Mesodermal cell (in vitro differentiated cells): ENCODE measurements around the gene ITIH3.

Experiments
- H3K27ac ChIP-seq: 2 replicates; pipeline ENCODE4 v1.7.0; 2013; ENCODE audit warnings: mild to moderate bottlenecking, low read depth, low read length, moderate library complexity; ENCODE audit not compliant: severe bottlenecking
- H3K36me3 ChIP-seq: 2 replicates; pipeline ENCODE4 v1.7.1; 2013; ENCODE audit warnings: mild to moderate bottlenecking, low read length, moderate library complexity; ENCODE audit not compliant: control insufficient read depth, insufficient read depth
- H3K4me1 ChIP-seq: one replicate; pipeline ENCODE4 v1.7.1; 2013; ENCODE audit warnings: mild to moderate bottlenecking, low read length; ENCODE audit not compliant: insufficient read depth, control insufficient read depth, poor library complexity, severe bottlenecking
- H3K4me3 ChIP-seq: 2 replicates; pipeline ENCODE4 v1.7.0; 2013; ENCODE audit warnings: low read length, control low read depth, mild to moderate bottlenecking; ENCODE audit not compliant: insufficient read depth, poor library complexity, severe bottlenecking; ENCODE audit errors: extremely low read depth
- H3K9me3 ChIP-seq: 2 replicates; pipeline ENCODE4 v1.7.1; 2013; ENCODE audit warnings: mild to moderate bottlenecking, low read length, moderate library complexity; ENCODE audit not compliant: control insufficient read depth
- WGBS, 2 experiments: methylation state at CpG; one replicate each; pipeline ENCODE4 v1.1.5; 2013; ENCODE audit warnings: missing lambda C conversion rate in 2 of 2; ENCODE audit not compliant: insufficient coverage in 2 of 2; 5-methylcytosine and 5-hydroxymethylcytosine counted together

The ITIH3 gene

GRCh38 chr3:52790337-52790736, 4.3 kb upstream of the ITIH3 start:
- H3K4me3 ChIP-seq: no peak overlapping the region

GRCh38 chr3:52790741-52791140, 3.9 kb upstream of the ITIH3 start:
- Histone ChIP-seq H3K36me3 (no peaks in the 10 kb centered on the region), H3K9me3 (no peaks in the 10 kb centered on the region), H3K4me3 (no peak overlapping the region), H3K4me1 (no peaks in the 10 kb centered on the region), H3K27ac (no peak overlapping the region)
- WGBS, 2 experiments: 91 to 94% methylated on average over 9 to 13 of the region's 13 CpGs

More at GRCh38 chr3:52790337-52790736, 4.3 kb upstream of the ITIH3 start:
- Histone ChIP-seq H3K27ac (no peak overlapping the region), H3K9me3 (no peaks in the 10 kb centered on the region), H3K4me1 (no peaks in the 10 kb centered on the region), H3K36me3 (no peaks in the 10 kb centered on the region)
- WGBS, 2 experiments: 82 to 93% methylated on average over 7 of the region's 7 CpGs

- Histone ChIP-seq H3K4me3 (no peak overlapping the region), H3K9me3 (no peaks in the 10 kb centered on the region), H3K36me3 (no peaks in the 10 kb centered on the region), H3K27ac (no peak overlapping the region), H3K4me1 (no peaks in the 10 kb centered on the region)
- WGBS, 2 experiments: 87 to 90% methylated on average over 7 to 10 of the region's 12 CpGs
Measured at GRCh38 chr3:52791366-52791765, 3.2 kb upstream of the ITIH3 start.

GRCh38 chr3:52791928-52792327, 2.7 kb upstream of the ITIH3 start:
- H3K9me3 ChIP-seq: no peaks in the 10 kb centered on the region
- WGBS, 2 experiments: 68 to 100% methylated on average over 3 to 4 of the region's 4 CpGs
- H3K4me3 ChIP-seq: no peak overlapping the region
- H3K4me1 ChIP-seq: no peaks in the 10 kb centered on the region
- no peak overlapping the region for H3K27ac ChIP-seq
- no peaks in the 10 kb centered on the region for H3K36me3 ChIP-seq

- 71 to 77% methylated on average over 7 of the region's 7 CpGs for WGBS, 2 experiments
Measured at GRCh38 chr3:52792413-52792812, 2.2 kb upstream of the ITIH3 start.

GRCh38 chr3:52792961-52793695, 1.5 kb upstream of the ITIH3 start:
- 81 to 93% methylated on average over 10 to 16 of the region's 18 CpGs for WGBS, 2 experiments

More at GRCh38 chr3:52792413-52792812, 2.2 kb upstream of the ITIH3 start:
- no peak overlapping the region for H3K4me3 ChIP-seq
- no peaks in the 10 kb centered on the region for H3K36me3 ChIP-seq
- no peak overlapping the region for H3K27ac ChIP-seq
- no peaks in the 10 kb centered on the region for H3K4me1 ChIP-seq
- H3K9me3 ChIP-seq: no peaks in the 10 kb centered on the region

GRCh38 chr3:52793702-52794611, 639 bp upstream of the ITIH3 start:
- H3K4me3 ChIP-seq: no peak overlapping the region
- no peaks in the 10 kb centered on the region for H3K9me3 ChIP-seq
- 83 to 85% methylated on average over 7 to 9 of the region's 9 CpGs for WGBS, 2 experiments
- no peak overlapping the region for H3K27ac ChIP-seq
- H3K4me1 ChIP-seq: no peaks in the 10 kb centered on the region
- H3K36me3 ChIP-seq: no peaks in the 10 kb centered on the region

More at GRCh38 chr3:52792961-52793695, 1.5 kb upstream of the ITIH3 start:
- H3K4me1 ChIP-seq: no peaks in the 10 kb centered on the region
- no peak overlapping the region for H3K27ac ChIP-seq
- no peaks in the 10 kb centered on the region for H3K36me3 ChIP-seq
- no peak overlapping the region for H3K4me3 ChIP-seq
- H3K9me3 ChIP-seq: no peaks in the 10 kb centered on the region

GRCh38 chr3:52795298-52795900, 803 bp downstream of the ITIH3 start:
- no peaks in the 10 kb centered on the region for H3K36me3 ChIP-seq
- H3K4me1 ChIP-seq: no peaks in the 10 kb centered on the region
- H3K9me3 ChIP-seq: no peaks in the 10 kb centered on the region
- H3K27ac ChIP-seq: no peak overlapping the region
- no peak overlapping the region for H3K4me3 ChIP-seq
- 50 to 85% methylated on average over 1 to 8 of the region's 9 CpGs for WGBS, 2 experiments

GRCh38 chr3:52796411-52796810, 1.8 kb downstream of the ITIH3 start:
- Histone ChIP-seq H3K4me3 (no peak overlapping the region), H3K9me3 (no peaks in the 10 kb centered on the region), H3K36me3 (no peaks in the 10 kb centered on the region), H3K27ac (no peak overlapping the region), H3K4me1 (no peaks in the 10 kb centered on the region)
- WGBS, 2 experiments: 94 to 96% methylated on average over 6 of the region's 9 CpGs

- H3K4me3 ChIP-seq: no peak overlapping the region
- WGBS, 2 experiments: 93 to 94% methylated on average over 10 of the region's 10 CpGs
- no peaks in the 10 kb centered on the region for H3K36me3 ChIP-seq
- no peak overlapping the region for H3K27ac ChIP-seq
- H3K4me1 ChIP-seq: no peaks in the 10 kb centered on the region
- no peaks in the 10 kb centered on the region for H3K9me3 ChIP-seq
Measured at GRCh38 chr3:52798376-52798977, 3.9 kb downstream of the ITIH3 start.
